Natural killer cell (primary cell): ENCODE data around the gene NR1I3. TPM values are rescaled to one million over a fixed set of nuclear protein-coding genes. Genes with fewer than 3 reads are reported as not detected.
"Not testable (repeated sequence)": the region's sequence is repeated elsewhere in the genome, so short reads cannot be mapped to it uniquely, and the experiment has no call there.

Experiments
- ATAC-seq, 3 donors: fragments of 150-1000 bp in 2 of 3; fragments of 200-7000 bp in 1 of 3; cut with Tn5 transposase; 1 replicate in 1 of 3; 2 replicates in 2 of 3; pipeline ENCODE4 v1.10.0; 2021; ENCODE audit warnings: mild to moderate bottlenecking in 2 of 3, moderate library complexity in 2 of 3
- DNase-seq, 2 donors: peaks; one replicate each; pipeline versions ENCODE4 v3.0.0 to v3.0.0-alpha.2; 2013 to 2021; ENCODE audit warnings: mixed read lengths in 1 of 2
- H3K27ac ChIP-seq: one replicate; pipeline ENCODE4 v1.5.1; 2013; ENCODE audit warnings: mild to moderate bottlenecking, low read length
- H3K27me3 ChIP-seq: one replicate; pipeline ENCODE4 v1.6.1; 2013; ENCODE audit warnings: low read length; ENCODE audit not compliant: control insufficient read depth, insufficient read depth
- H3K36me3 ChIP-seq: one replicate; pipeline ENCODE4 v1.6.1; 2013; ENCODE audit warnings: low read length; ENCODE audit not compliant: control insufficient read depth, insufficient read depth
- H3K4me1 ChIP-seq: one replicate; pipeline ENCODE4 v1.6.1; 2013; ENCODE audit warnings: low read length; ENCODE audit not compliant: control insufficient read depth, insufficient read depth
- H3K4me3 ChIP-seq: one replicate; pipeline ENCODE4 v1.5.1; 2013; ENCODE audit warnings: low read length
- H3K9me3 ChIP-seq: one replicate; pipeline ENCODE4 v1.6.1; 2013; ENCODE audit warnings: low read length; ENCODE audit not compliant: control insufficient read depth, insufficient read depth
- H3K27ac Mint-ChIP-seq, 2 donors: one replicate each; pipeline ENCODE4 v1.8.0; 2022; ENCODE audit warnings: mild to moderate bottlenecking in 2 of 2, mixed read lengths in 2 of 2, moderate library complexity in 1 of 2
- H3K27me3 Mint-ChIP-seq, 2 donors: one replicate each; pipeline ENCODE4 v1.8.0; 2022; ENCODE audit warnings: low read depth in 2 of 2, mixed read lengths in 2 of 2
- H3K36me3 Mint-ChIP-seq: one replicate; pipeline ENCODE4 v1.8.0; 2022; ENCODE audit warnings: mixed read lengths
- H3K4me1 Mint-ChIP-seq, 2 donors: one replicate each; pipeline ENCODE4 v1.8.0; 2022; ENCODE audit warnings: mixed read lengths in 2 of 2
- H3K4me3 Mint-ChIP-seq: one replicate; pipeline ENCODE4 v1.8.0; 2022; ENCODE audit warnings: mild to moderate bottlenecking, moderate library complexity, mixed read lengths
- H3K9me3 Mint-ChIP-seq, 2 donors: one replicate each; pipeline ENCODE4 v1.8.0; 2022; ENCODE audit warnings: mixed read lengths in 2 of 2
- WGBS: methylation state at CpG from one replicate; pipeline ENCODE4 v1.1.7; 2013; ENCODE audit warnings: missing lambda C conversion rate; ENCODE audit not compliant: insufficient coverage; 5-methylcytosine and 5-hydroxymethylcytosine counted together
- intact Hi-C: fragments of 100-400 bp; cut with micrococcal nuclease; formaldehyde crosslinking; loops from one replicate; pipeline ENCODE4 v1.14.2; 2022
- total RNA-seq, 4 donors: library from RNA; stranded (reverse); fragments of 120-200 nt in 1 of 4; gene quantifications; one replicate each; pipeline versions ENCODE4 v1.2.3 to v1.2.4, GENCODE V29; 2013 to 2022
- TF ChIP-seq, protein P1 (sequence below): fragments of 200-600 bp; IDR thresholded peaks from one replicate; pipeline ENCODE4 v1.8.0; 2022; ENCODE audit warnings: antibody characterized with exemption

The NR1I3 gene
- total RNA-seq, 3 donors from 2014 or later (not counting 1 experiment from before 2014, with no cell fraction given), result not detected

GRCh38 chr1:161259345-161259702, 21.3 kb upstream of the NR1I3 start:
- H3K9me3 Mint-ChIP-seq, result peaks cover 0 to 10% of the 10 kb centered on the region in 2 donors
- DNase-seq (no peak), ATAC-seq (no peak)
- peaks cover 12 to 15% of the 10 kb centered on the region in 2 donors for H3K4me1 Mint-ChIP-seq
- 55% methylated on average over 6 of the region's 6 CpGs for WGBS
- peaks cover 17% of the 10 kb centered on the region for H3K36me3 Mint-ChIP-seq
- TF ChIP-seq, protein P1, sequence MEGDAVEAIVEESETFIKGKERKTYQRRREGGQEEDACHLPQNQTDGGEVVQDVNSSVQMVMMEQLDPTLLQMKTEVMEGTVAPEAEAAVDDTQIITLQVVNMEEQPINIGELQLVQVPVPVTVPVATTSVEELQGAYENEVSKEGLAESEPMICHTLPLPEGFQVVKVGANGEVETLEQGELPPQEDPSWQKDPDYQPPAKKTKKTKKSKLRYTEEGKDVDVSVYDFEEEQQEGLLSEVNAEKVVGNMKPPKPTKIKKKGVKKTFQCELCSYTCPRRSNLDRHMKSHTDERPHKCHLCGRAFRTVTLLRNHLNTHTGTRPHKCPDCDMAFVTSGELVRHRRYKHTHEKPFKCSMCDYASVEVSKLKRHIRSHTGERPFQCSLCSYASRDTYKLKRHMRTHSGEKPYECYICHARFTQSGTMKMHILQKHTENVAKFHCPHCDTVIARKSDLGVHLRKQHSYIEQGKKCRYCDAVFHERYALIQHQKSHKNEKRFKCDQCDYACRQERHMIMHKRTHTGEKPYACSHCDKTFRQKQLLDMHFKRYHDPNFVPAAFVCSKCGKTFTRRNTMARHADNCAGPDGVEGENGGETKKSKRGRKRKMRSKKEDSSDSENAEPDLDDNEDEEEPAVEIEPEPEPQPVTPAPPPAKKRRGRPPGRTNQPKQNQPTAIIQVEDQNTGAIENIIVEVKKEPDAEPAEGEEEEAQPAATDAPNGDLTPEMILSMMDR, result no peak
- intact Hi-C loops, result no loop called here
- peaks cover 48 to 55% of the 10 kb centered on the region in 2 donors for H3K27me3 Mint-ChIP-seq
- peaks cover 13% of the 10 kb centered on the region for H3K9me3 ChIP-seq
- H3K27ac ChIP-seq, result no peak overlapping the region
- H3K4me3 ChIP-seq, result no peak overlapping the region
- H3K36me3 ChIP-seq, result no peaks in the 10 kb centered on the region
- peaks cover 13% of the 10 kb centered on the region for H3K4me1 ChIP-seq
- no peak overlapping the region for H3K27ac Mint-ChIP-seq
- peaks cover 21% of the 10 kb centered on the region for H3K27me3 ChIP-seq
- H3K4me3 Mint-ChIP-seq, result peak overlapping the region; percentile 77

DNA sequence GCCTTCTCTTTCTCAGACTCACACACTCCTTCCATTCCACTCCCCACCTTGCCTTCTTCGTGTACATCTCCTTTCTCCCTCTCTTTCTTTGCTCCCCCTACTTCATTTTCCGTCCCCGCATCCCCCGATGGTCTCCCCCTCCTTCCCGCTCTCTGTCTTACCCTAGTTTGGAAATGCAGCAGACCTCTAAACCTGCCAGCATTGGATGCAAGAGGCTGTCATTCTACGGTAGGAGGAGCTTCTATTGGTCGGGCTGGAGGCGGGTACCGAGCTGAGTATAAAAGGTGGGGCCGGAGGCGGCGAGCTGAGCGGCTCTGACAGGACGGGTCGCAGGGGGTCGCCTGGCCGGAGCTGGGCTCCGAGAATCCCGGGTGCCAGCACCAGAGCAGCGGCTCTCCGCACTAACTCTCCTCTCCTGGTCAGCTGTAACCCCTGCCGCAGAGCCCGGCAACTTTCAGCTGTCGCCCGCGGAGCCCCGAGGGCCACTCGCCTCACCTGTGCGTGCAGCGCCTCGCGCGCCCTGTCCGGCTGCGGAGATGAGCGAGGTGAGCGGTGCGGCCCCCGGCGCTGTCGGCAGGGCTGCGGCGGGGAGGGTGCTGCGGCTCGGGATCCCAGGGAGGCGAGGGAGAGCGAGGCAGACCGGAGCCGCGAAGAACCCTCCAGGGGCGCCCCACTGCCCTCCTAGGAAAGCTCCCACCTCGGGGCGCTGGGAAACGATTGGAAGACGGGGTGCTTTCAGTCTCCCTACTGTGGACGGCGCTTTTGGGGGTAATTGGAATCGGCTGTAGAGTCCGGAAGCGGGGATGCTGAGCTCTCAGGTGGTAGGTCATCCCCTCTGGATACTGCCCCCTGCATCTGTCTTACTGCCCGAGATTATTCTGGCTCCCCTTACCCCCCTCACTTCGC, 20.7 kb upstream of the NR1I3 start, which contains the start of gene PCP4L1:
TSS of gene PCP4L1 (plus strand) at position 307 of the 906 bp plus-strand sequence. CDS start at position 537, 230 bp downstream.
- Histone ChIP-seq H3K4me3 (peak within 1 kb of the TSS; percentile 21), H3K9me3 (peaks cover 13% of the 10 kb centered on the region), H3K27ac (no peak within 1 kb of the TSS), H3K27me3 (peaks cover 21% of the 10 kb centered on the region), H3K36me3 (no peaks in the 10 kb centered on the region), H3K4me1 (peaks cover 13% of the 10 kb centered on the region)
- no peak within 1 kb of the TSS for H3K27ac Mint-ChIP-seq
- peak within 1 kb of the TSS; percentile 80 for H3K4me3 Mint-ChIP-seq
- ATAC-seq, result peak; percentile 52 to 85 (median 84)
- peaks cover 12 to 15% of the 10 kb centered on the region in 2 donors for H3K4me1 Mint-ChIP-seq
- H3K27me3 Mint-ChIP-seq, result peaks cover 48 to 55% of the 10 kb centered on the region in 2 donors
- H3K36me3 Mint-ChIP-seq, result peaks cover 17% of the 10 kb centered on the region
- TF ChIP-seq, protein P1, result no peak
- H3K9me3 Mint-ChIP-seq, result peaks cover 0 to 10% of the 10 kb centered on the region in 2 donors
- WGBS, result 6% methylated on average over 62 of the region's 62 CpGs
- intact Hi-C loops, result no loop called here
- DNase-seq, result peak in 1 of 2 donors; percentile 46

DNA sequence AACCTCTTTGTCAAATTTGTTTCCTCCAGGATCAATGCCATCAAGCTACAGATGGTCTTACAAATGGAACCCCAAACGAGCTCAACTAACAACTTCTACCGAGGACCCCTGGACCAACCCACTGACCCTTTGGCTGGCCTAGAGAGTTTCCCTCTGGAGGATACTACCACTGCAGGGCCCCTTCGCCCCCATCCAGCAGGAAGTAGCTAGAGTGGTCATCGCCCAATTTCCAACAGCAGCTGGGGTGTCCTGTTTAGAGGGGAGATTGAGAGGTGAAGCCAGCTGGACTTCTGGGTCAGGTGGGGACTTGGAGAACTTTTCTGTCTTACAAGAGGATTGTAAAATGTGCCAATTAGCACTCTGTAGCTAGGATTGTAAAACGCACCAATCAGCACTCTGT, 19.1 kb upstream of the NR1I3 start:
- intact Hi-C loops, H3K27ac Mint-ChIP-seq: not testable (repeated sequence)

DNA sequence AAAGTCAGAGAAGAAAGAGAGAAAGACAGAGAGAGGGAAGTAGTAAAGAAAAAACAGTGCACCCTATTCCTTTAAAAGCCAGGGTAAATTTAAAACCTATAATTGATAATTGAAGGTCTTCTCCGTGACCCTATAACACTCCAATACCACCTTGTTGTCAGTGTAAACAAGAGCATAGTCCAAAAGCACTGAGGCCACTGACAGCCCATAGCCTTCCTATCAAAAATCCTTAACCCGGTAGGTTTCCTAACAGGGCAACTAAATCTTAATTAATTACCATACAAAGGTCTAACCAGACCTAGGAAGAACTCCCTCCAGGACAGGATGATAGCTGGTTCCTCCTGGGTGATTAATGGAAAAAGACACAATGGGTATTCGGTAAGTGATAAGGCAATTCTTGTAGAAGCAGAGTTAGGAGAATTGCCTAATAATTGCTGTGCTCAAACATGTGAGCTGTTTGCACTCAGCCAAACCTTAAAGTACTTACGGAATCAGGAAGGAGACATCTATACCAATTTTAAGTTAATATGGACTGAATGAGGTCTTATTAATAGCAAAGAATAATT, 18.0 kb upstream of the NR1I3 start:
- Mint-ChIP-seq H3K36me3 (peaks cover 17% of the 10 kb centered on the region), H3K27me3 (peaks cover 39 to 47% of the 10 kb centered on the region in 2 donors), H3K4me1 (peaks cover 12 to 15% of the 10 kb centered on the region in 2 donors)
- WGBS, result 97% methylated on average over 3 of the region's 4 CpGs
- intact Hi-C loops, H3K27ac ChIP-seq, H3K27ac Mint-ChIP-seq, H3K4me3 ChIP-seq, DNase-seq, H3K4me3 Mint-ChIP-seq, ATAC-seq, H3K9me3 Mint-ChIP-seq, H3K36me3 ChIP-seq: not testable (repeated sequence)
- Histone ChIP-seq H3K4me1 (peaks cover 13% of the 10 kb centered on the region), H3K27me3 (peaks cover 19% of the 10 kb centered on the region), H3K9me3 (peaks cover 13% of the 10 kb centered on the region)

More for the DNA sequence above, 19.1 kb upstream of the NR1I3 start:
- not testable (repeated sequence) for H3K27ac ChIP-seq, H3K4me3 Mint-ChIP-seq, H3K36me3 ChIP-seq, H3K4me3 ChIP-seq, ATAC-seq, H3K9me3 Mint-ChIP-seq
- Histone ChIP-seq H3K4me1 (peaks cover 13% of the 10 kb centered on the region), H3K27me3 (peaks cover 21% of the 10 kb centered on the region), H3K9me3 (peaks cover 13% of the 10 kb centered on the region)
- WGBS, result 96% methylated on average over 5 of the region's 5 CpGs
- Mint-ChIP-seq H3K4me1 (peaks cover 12 to 15% of the 10 kb centered on the region in 2 donors), H3K36me3 (peaks cover 17% of the 10 kb centered on the region), H3K27me3 (peaks cover 48 to 55% of the 10 kb centered on the region in 2 donors)
- DNase-seq, result peak in 1 of 2 donors; percentile 25

DNA sequence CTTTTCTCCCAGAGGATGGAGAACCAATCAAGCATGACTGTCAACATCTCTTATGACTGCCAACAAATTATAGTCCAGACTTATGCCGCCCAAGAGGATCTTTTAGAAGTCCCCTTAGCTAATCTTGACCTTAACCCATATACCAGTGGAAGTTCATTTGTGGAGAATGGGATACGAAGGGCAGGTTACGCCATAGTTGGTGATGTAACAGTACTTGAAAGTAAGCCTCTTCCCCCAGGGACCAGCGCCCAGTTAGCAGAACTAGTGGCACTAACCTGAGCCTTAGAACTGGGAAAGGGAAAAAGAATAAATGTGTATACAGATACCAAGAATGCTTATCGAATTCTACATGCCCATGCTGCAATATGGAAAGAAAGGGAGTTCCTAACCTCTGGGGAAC, 17.3 kb upstream of the NR1I3 start:
- Histone ChIP-seq H3K27me3 (peaks cover 15% of the 10 kb centered on the region), H3K9me3 (peaks cover 13% of the 10 kb centered on the region), H3K4me1 (peaks cover 13% of the 10 kb centered on the region)
- H3K27me3 Mint-ChIP-seq, result peaks cover 33 to 44% of the 10 kb centered on the region in 2 donors
- H3K4me3 ChIP-seq, H3K4me3 Mint-ChIP-seq, H3K36me3 ChIP-seq, intact Hi-C loops, DNase-seq, ATAC-seq, H3K9me3 Mint-ChIP-seq, H3K27ac Mint-ChIP-seq, H3K27ac ChIP-seq: not testable (repeated sequence)
- peaks cover 17% of the 10 kb centered on the region for H3K36me3 Mint-ChIP-seq
- 80% methylated on average over 3 of the region's 5 CpGs for WGBS
- H3K4me1 Mint-ChIP-seq, result peaks cover 12 to 15% of the 10 kb centered on the region in 2 donors
